GM12875 (cell line): ENCODE data around the gene MTRF1L.

ENCODE experiments used
- H3K4me3 ChIP-seq: one replicate; pipeline ENCODE4 v1.5.1; 2011; ENCODE audit warnings: low read depth, low read length, control low read depth
- CTCF ChIP-seq: IDR thresholded peaks from 2 replicates; pipeline ENCODE4 v1.5.1; 2011; ENCODE audit warnings: low read depth, mild to moderate bottlenecking, control low read depth, inconsistent platforms, low read length, moderate library complexity, borderline replicate concordance; ENCODE audit not compliant: insufficient read depth

The MTRF1L gene

DNA sequence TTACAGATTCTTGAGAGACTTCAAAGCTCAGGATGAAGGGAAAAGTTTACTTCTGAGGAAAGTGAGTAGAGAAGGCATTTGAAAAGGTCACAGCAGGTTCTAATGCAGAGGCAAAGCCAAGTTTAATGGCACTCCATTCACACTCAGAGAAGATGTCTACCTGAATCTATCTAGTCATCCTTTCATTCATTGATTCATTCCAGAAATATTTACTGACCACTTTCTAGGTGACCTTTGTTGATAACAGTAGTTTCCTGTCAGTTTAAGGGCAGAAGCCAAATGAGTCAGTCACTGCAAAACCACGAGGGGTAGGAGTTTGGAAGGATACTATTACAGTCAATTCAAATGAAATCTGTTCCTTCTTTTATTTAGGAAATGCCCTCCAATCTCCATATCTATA lies 50.5 kb downstream of the MTRF1L start:
- no peak overlapping the region for H3K4me3 ChIP-seq
- no peak for TF ChIP-seq CTCF

DNA sequence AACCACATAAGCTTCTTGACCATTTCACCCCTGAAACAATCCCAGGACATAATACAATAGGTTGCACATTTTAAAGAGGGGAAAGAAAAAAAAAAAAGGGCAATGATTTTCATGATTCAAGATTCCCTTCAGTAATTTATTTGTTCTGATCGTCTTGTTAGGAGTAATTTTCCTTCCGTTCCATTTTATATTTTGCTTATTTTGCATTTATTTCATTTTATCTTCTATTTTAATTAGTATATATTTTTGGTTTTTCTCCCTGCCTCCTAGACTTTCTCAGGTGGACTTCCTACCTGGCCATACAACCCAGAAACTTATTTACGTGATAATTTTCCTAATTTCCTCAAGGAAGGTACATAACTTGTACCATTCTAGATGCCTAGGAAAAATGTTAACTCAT lies 52.3 kb downstream of the MTRF1L start:
- TF ChIP-seq CTCF = no peak
- no peak overlapping the region for H3K4me3 ChIP-seq

GRCh38 chr6:152948150-152948768 lies 54.2 kb downstream of the MTRF1L start:
- H3K4me3 ChIP-seq = no peak overlapping the region
- TF ChIP-seq CTCF = peak; percentile 45; the same call in 1 of the 2 replicates

- H3K4me3 ChIP-seq = no peak overlapping the region
- no peak for TF ChIP-seq CTCF
Observed at GRCh38 chr6:152946995-152947394, 55.5 kb downstream of the MTRF1L start.

DNA sequence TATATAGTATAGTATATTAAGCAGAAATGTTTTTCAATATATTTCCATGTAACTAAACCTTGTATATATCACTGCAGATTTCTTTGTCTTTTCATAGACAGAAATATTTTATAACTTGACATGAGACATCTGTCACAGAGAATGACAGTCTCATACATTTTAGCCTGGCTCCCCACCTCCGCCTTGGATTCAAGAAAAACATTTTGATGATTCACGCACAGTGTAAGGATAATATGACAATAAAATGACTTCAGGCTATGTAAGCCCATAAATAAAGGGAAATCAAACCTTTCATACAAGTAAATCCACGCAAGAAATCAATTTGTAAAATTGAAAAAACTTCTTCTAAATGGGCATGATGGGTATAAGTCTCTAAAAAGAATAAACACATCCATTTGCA lies 56.0 kb downstream of the MTRF1L start:
- no peak for TF ChIP-seq CTCF

DNA sequence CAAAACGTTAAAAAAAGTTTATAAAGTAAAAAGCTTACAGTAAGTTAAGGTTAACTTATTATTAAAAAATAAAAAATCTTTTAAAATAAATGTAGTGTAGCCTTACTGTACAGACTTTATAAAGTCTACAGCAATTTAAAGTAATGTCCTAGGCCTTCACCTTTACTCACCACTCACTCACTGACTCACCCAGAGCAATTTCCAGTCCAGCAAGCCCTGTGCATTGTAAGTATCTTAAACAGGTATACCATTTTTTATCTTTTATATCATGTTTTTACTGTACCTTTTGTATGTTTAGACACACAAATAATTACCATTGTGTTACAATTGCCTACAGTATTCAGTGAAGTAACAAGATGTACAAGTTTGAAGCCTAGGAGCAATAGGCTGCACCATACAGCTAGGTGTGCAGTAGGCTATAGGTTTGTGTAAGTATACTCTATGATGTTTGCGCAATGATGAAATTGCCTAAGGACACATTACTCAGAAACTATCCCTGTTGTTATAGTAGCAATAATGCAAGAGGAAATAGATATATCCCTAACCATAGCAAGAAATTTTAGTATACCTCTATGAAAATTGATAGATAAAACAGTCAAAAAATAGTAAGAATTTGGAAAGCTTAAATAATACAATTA lies 59.1 kb downstream of the MTRF1L start:
- TF ChIP-seq CTCF = no peak
- no peak overlapping the region for H3K4me3 ChIP-seq

More for the DNA sequence above, 56.0 kb downstream of the MTRF1L start:
- no peak overlapping the region for H3K4me3 ChIP-seq

DNA sequence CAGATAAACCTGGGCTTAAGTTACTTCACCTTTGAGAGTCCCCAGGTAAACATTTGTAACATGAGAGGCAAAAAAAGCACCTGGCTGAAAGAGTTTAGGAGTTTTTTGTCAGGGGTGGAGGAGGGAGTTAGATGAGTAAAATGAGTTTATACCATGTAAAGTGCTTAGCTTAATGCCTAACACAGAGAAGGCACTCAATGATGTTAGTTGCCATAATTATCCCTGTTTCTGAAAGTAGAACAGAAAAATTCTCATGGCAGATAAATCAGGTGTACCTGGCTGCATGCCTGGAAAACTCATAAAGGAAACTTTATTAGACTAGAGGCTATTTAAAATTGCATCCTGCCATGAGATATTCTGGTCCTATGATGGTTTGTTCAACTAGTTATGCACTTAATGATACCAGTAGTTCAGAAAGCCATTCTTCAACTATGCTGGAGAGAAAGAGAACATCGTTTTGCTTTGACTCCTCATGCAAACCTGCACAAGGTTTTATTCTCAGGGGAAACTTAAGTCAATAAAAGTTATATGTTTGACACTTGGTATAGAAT lies 60.1 kb downstream of the MTRF1L start:
- H3K4me3 ChIP-seq = no peak overlapping the region
- no peak for TF ChIP-seq CTCF
